ENCODE results near the gene HIPK2. TPM values are rescaled to one million over a fixed set of nuclear protein-coding genes. Genes with fewer than 3 reads are reported as not detected.

HIPK2 gene
- total RNA-seq, 6 experiments from 2014 or later, result 48.5 to 68.0 (median 59.6) TPM

DNA sequence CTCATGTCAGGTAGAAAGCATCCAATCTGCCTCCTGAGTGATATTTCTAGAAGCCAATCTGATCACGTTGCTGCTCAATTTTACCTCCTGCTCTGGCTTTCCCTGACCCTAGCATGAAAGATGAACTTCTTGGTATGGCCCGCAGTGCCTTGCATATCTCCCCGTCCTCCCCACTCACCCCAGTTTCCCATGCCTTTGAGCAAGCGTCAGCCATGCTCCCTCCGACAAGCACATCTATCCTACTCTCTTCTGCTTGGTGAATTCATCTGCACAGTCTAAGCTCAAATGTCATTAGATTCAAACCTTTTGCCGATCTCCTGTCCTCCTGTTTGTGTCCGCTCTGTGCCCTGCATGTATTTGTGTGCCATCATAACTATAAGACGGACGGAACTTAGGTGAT is 45.1 kb upstream of the HIPK2 start:
- 93% methylated on average over 9 of the region's 9 CpGs for WGBS (ENCODE audit: insufficient coverage, low coverage, low lambda C conversion rate, missing lambda C conversion rate)
- intact Hi-C loops (cut with DNase I), result no loop called here

GRCh38 chr7:139821349-139822105 is 43.7 kb upstream of the HIPK2 start:
- WGBS (ENCODE audit: insufficient coverage, low coverage, low lambda C conversion rate, missing lambda C conversion rate), result 39% methylated on average over 9 of the region's 14 CpGs
- TF ChIP-seq, protein P1, sequence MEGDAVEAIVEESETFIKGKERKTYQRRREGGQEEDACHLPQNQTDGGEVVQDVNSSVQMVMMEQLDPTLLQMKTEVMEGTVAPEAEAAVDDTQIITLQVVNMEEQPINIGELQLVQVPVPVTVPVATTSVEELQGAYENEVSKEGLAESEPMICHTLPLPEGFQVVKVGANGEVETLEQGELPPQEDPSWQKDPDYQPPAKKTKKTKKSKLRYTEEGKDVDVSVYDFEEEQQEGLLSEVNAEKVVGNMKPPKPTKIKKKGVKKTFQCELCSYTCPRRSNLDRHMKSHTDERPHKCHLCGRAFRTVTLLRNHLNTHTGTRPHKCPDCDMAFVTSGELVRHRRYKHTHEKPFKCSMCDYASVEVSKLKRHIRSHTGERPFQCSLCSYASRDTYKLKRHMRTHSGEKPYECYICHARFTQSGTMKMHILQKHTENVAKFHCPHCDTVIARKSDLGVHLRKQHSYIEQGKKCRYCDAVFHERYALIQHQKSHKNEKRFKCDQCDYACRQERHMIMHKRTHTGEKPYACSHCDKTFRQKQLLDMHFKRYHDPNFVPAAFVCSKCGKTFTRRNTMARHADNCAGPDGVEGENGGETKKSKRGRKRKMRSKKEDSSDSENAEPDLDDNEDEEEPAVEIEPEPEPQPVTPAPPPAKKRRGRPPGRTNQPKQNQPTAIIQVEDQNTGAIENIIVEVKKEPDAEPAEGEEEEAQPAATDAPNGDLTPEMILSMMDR (IDR thresholded peaks at IDR 0.05), result no peak
- no peak for TF ChIP-seq POLR2A (IDR thresholded peaks at IDR 0.05)

More for the DNA sequence above, 45.1 kb upstream of the HIPK2 start:
- Histone ChIP-seq H3K36me3 (no peaks in the 10 kb centered on the region), H3K4me1 (no peaks in the 10 kb centered on the region), H3K9me3 (no peaks in the 10 kb centered on the region), H3K4me3 (no peak overlapping the region), H3K27me3 (no peaks in the 10 kb centered on the region), H3K27ac (no peak overlapping the region)
- DNase-seq (no peak), ATAC-seq (no peak)
- no peak for TF ChIP-seq POLR2A (IDR thresholded peaks at IDR 0.05)
- TF ChIP-seq, protein P1 (IDR thresholded peaks at IDR 0.05), result no peak

GRCh38 chr7:139820089-139820488 is 42.3 kb upstream of the HIPK2 start:
- ATAC-seq (peak in 1 of 4 donors; percentile 62), DNase-seq (no peak)
- intact Hi-C loops (cut with DNase I), result no loop called here
- TF ChIP-seq, protein P1 (IDR thresholded peaks at IDR 0.05), result no peak
- no peak for TF ChIP-seq POLR2A (IDR thresholded peaks at IDR 0.05)
- Histone ChIP-seq H3K27ac (no peak overlapping the region), H3K4me1 (no peaks in the 10 kb centered on the region), H3K9me3 (no peaks in the 10 kb centered on the region), H3K36me3 (no peaks in the 10 kb centered on the region), H3K4me3 (no peak overlapping the region), H3K27me3 (no peaks in the 10 kb centered on the region)
- 57% methylated on average over 3 of the region's 4 CpGs for WGBS (ENCODE audit: insufficient coverage, low coverage, low lambda C conversion rate, missing lambda C conversion rate)

More at GRCh38 chr7:139821349-139822105, 43.7 kb upstream of the HIPK2 start:
- no peaks in the 10 kb centered on the region for H3K9me3 ChIP-seq
- intact Hi-C loops (cut with DNase I), result no loop called here
- no peaks in the 10 kb centered on the region for H3K4me1 ChIP-seq
- H3K36me3 ChIP-seq, result no peaks in the 10 kb centered on the region
- ATAC-seq (no peak), DNase-seq (peak in 1 of 3 donors; percentile 20)
- H3K4me3 ChIP-seq, result no peak overlapping the region
- no peaks in the 10 kb centered on the region for H3K27me3 ChIP-seq
- no peak overlapping the region for H3K27ac ChIP-seq

DNA sequence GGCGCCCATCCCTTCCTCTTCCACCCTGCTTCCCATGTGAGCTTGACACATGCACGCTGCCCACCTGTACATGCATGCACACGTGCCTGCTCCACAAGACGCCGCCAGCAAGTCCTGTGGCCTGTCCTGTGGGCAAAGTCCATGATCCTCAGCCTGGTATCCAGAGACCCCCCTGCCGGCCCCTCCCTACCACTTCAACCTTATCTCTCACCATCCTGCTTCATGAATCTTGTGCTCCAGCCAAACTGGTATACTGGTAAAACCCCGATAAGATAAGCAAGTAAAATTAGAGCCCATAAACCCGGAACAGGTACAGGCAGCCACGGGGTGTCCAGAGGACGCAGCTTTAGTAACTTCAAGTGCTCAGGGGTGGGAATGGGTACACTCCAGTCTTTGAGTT is 39.5 kb upstream of the HIPK2 start:
- WGBS (ENCODE audit: insufficient coverage, low coverage, low lambda C conversion rate, missing lambda C conversion rate), result 86% methylated on average over 7 of the region's 10 CpGs
- no peaks in the 10 kb centered on the region for H3K4me1 ChIP-seq
- no peaks in the 10 kb centered on the region for H3K9me3 ChIP-seq

More for the DNA sequence above, 39.5 kb upstream of the HIPK2 start:
- ATAC-seq (no peak), DNase-seq (no peak)
- H3K4me3 ChIP-seq, result no peak overlapping the region
- intact Hi-C loops (cut with DNase I), result no loop called here
- TF ChIP-seq, protein P1 (IDR thresholded peaks at IDR 0.05), result no peak
- TF ChIP-seq POLR2A (IDR thresholded peaks at IDR 0.05), result no peak
- no peaks in the 10 kb centered on the region for H3K27me3 ChIP-seq
- no peaks in the 10 kb centered on the region for H3K36me3 ChIP-seq
- no peak overlapping the region for H3K27ac ChIP-seq
